HFFc6 (cell line): ENCODE results near the gene PRAMEF11. TPM values are rescaled to one million over a fixed set of nuclear protein-coding genes. Genes with fewer than 3 reads are reported as not detected.
"Not testable (repeated sequence)": the region's sequence is repeated elsewhere in the genome, so short reads cannot be mapped to it uniquely, and the experiment has no call there.

Experiments used
- DNase-seq: peaks from one replicate; pipeline ENCODE4 v3.0.0-alpha.2; 2018
- H3K27ac Mint-ChIP-seq: 2 replicates; pipeline ENCODE4 v1.8.0; 2020; ENCODE audit warnings: mild to moderate bottlenecking, mixed read lengths
- H3K27me3 Mint-ChIP-seq: 2 replicates; pipeline ENCODE4 v1.8.0; 2021; ENCODE audit warnings: mild to moderate bottlenecking, moderate library complexity, mixed read lengths; ENCODE audit not compliant: insufficient read depth
- H3K36me3 Mint-ChIP-seq: 2 replicates; pipeline ENCODE4 v1.8.0; 2021; ENCODE audit warnings: low read depth, mixed read lengths
- H3K4me1 Mint-ChIP-seq: 2 replicates; pipeline ENCODE4 v1.8.0; 2020; ENCODE audit warnings: low read depth, mixed read lengths
- H3K4me3 Mint-ChIP-seq: 2 replicates; pipeline ENCODE4 v1.8.0; 2020; ENCODE audit warnings: mild to moderate bottlenecking, moderate library complexity, mixed read lengths
- H3K9me3 Mint-ChIP-seq: 2 replicates; pipeline ENCODE4 v1.8.0; 2020; ENCODE audit warnings: mild to moderate bottlenecking, mixed read lengths
- long read RNA-seq: library from polyadenylated mRNA; unstranded; transcript quantifications from one replicate; pipeline ENCODE4 v2.0.0, GENCODE V29; 2019
- total RNA-seq, 6 experiments: library from RNA; stranded (reverse); fragmentation: NEBNext Ultra II Directional; extraction: Animal tissue kit (Norgen Biotek cat#: 25700); gene quantifications; 2 replicates in 1 of 6; 3 replicates in 5 of 6; pipeline ENCODE4 v1.2.3, GENCODE V29; 2021
- TF ChIP-seq, protein P1 (sequence below): fragments of 200-600 bp; sonication (generic); IDR thresholded peaks from 2 replicates; pipeline ENCODE4 v1.5.0; 2021; ENCODE audit warnings: antibody characterized with exemption, mild to moderate bottlenecking

Gene PRAMEF11
- not detected for total RNA-seq
- long read RNA-seq: 0 reads

DNA sequence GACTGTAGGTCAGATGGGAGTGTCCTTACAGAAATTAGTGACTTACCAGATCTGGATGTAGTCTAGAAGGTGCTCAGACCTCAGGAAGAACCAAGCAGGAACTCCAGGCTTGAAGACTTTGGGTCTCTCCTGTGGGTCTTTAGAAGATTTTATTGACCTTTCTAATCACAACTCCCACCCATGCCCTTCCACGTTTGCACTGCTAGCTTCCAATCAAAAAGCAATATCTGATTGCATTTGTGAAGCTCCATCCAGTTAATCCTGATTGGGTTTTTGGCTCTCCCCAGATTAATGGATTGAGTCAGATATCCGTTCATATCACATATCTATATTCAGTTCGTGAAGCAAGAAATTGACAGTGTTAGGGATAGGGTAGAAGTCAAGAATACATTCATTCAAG lies at the start of gene PRAMEF11:
TSS of gene PRAMEF11 (minus strand) at position 101 of the 400 bp plus-strand sequence. CDS start 2,621 bp downstream, outside the sequence.
- DNase-seq, H3K4me3 Mint-ChIP-seq, H3K27ac Mint-ChIP-seq, H3K36me3 Mint-ChIP-seq, H3K27me3 Mint-ChIP-seq, H3K4me1 Mint-ChIP-seq: not testable (repeated sequence)
- H3K9me3 Mint-ChIP-seq: peaks cover 42% of the 10 kb centered on the region

DNA sequence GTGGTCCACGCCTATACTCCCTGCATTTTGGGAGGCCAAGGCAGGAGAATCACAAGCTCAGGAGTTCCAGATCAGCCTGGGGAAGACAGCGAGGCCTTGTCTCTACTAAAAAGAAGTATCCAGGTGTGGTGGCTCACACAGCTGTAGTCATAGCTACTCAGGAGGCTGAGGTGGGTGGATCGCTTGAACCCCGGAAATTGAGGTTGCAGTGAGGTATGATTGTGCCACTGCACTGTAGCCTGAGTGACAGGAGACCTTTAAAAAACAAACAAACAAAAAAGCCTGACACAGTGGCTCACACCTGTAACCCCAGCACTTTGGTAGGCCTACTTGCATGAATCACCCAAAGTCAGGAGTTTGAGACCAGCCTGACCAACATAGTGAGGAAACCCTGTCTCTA lies 47.2 kb upstream of the PRAMEF11 start:
- not testable (repeated sequence) for H3K27me3 Mint-ChIP-seq, H3K4me3 Mint-ChIP-seq, H3K4me1 Mint-ChIP-seq, H3K9me3 Mint-ChIP-seq, H3K27ac Mint-ChIP-seq, DNase-seq, H3K36me3 Mint-ChIP-seq

DNA sequence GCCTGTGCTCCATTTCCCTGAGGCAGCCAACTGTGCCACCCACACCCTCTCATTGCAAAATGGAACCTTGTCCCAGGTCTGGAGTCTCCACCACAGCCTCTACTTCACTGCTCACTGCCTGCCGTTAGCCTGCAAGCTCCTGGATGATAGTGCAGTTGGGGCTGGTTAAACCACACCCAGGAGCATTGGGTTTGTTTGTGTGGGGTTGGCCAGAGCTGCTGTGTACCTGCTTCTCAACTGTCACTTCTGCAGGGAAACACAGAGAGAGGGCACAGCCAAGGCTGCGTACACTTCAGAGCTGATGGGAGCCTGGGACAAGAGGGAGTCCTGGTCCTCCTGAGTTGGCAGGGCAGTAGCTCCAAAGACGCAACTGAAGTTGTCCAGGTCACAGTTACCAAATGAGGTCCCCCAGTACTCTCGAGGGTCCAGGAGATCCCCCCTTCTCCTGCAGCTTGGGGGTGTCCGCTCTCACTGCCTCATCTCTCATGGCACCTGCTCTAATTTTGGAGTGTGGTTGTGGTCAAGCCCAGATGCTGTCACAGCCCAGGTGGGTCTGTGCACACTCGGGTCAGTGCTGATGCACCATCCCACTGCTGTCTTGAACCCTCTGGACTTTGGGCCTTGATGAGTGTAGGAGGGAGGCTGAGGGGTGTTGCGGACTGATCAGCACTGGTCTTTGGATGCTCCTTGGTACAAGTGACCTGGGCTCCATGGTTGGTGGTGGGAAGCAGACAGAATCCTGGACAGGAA lies 32.1 kb upstream of the PRAMEF11 start:
- not testable (repeated sequence) for H3K27ac Mint-ChIP-seq, H3K36me3 Mint-ChIP-seq, H3K4me3 Mint-ChIP-seq, H3K27me3 Mint-ChIP-seq, DNase-seq, H3K4me1 Mint-ChIP-seq
- peaks cover 13% of the 10 kb centered on the region for H3K9me3 Mint-ChIP-seq

DNA sequence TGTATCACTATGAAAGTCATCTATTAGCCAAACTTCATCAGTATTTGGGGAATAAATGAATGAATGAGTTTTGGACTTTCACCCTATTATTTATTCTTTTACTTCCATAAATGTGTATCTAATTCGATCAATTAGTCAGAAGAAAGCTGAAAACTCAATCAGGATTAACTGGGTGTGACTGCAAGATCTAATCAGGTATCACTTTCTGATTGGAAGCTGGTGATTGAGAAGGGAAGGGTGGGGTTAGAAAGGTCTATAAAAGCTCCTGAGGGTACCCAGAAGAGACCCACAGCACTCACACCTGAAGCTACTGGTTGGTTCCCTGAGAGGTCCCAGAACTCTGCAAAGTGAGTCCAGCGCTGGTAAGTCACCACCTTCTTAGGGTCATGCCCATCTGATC lies 25.6 kb upstream of the PRAMEF11 start, which contains the start of gene PRAMEF2:
TSS of gene PRAMEF2 (plus strand) at position 301 of the 400 bp plus-strand sequence. CDS start 1,924 bp downstream, outside the sequence.
- not testable (repeated sequence) for H3K27ac Mint-ChIP-seq, H3K36me3 Mint-ChIP-seq, H3K4me3 Mint-ChIP-seq, H3K27me3 Mint-ChIP-seq, DNase-seq, H3K4me1 Mint-ChIP-seq
- peaks cover 29% of the 10 kb centered on the region for H3K9me3 Mint-ChIP-seq

DNA sequence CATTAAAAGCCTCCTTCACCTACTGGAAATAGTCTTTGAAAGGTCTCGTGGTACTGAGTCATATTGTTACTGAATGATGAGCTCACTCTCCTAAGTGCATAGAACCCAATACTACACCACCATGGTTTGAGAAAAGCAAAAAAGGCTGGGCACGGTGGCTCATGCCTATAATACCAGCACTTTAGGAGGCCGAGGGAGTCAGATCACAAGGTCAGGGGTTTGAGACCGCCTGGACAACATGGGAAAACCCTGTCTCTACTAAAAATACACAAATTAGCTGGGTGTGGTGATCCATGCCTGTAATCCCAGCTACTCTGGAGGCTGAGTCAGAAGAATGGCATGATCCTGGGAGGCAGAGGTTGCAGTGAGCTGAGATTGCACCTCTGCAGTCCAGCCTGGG lies 20.6 kb upstream of the PRAMEF11 start:
- Mint-ChIP-seq H3K36me3 (no peaks in the 10 kb centered on the region), H3K4me3 (no peak overlapping the region), H3K9me3 (peaks cover 53% of the 10 kb centered on the region), H3K4me1 (no peaks in the 10 kb centered on the region), H3K27ac (no peak overlapping the region), H3K27me3 (no peaks in the 10 kb centered on the region)
- TF ChIP-seq, protein P1, sequence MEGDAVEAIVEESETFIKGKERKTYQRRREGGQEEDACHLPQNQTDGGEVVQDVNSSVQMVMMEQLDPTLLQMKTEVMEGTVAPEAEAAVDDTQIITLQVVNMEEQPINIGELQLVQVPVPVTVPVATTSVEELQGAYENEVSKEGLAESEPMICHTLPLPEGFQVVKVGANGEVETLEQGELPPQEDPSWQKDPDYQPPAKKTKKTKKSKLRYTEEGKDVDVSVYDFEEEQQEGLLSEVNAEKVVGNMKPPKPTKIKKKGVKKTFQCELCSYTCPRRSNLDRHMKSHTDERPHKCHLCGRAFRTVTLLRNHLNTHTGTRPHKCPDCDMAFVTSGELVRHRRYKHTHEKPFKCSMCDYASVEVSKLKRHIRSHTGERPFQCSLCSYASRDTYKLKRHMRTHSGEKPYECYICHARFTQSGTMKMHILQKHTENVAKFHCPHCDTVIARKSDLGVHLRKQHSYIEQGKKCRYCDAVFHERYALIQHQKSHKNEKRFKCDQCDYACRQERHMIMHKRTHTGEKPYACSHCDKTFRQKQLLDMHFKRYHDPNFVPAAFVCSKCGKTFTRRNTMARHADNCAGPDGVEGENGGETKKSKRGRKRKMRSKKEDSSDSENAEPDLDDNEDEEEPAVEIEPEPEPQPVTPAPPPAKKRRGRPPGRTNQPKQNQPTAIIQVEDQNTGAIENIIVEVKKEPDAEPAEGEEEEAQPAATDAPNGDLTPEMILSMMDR: no peak
- DNase-seq: no peak

DNA sequence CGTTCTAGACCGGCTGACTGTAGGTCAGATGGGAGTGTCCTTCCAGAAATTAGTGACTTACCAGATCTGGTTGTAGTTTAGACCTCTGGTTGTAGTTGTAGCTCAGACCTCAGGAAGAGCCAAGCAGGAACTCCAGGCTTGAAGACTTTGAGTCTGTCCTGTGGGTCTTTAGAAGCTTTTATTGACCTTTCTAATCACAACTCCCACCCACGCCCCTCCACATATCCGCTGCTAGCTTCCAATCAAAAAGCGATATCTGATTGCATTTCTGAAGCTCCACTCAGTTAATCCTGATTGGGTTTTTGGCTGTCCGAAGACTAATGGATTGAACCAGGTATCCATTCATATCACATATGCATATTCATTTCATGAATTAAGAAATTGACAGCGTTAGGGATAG lies 17.4 kb upstream of the PRAMEF11 start, which contains the start of gene HNRNPCL1:
TSS of gene HNRNPCL1 (minus strand) at position 101 of the 400 bp plus-strand sequence. CDS start 431 bp downstream, outside the sequence.
- H3K4me1 Mint-ChIP-seq, H3K4me3 Mint-ChIP-seq, DNase-seq, H3K36me3 Mint-ChIP-seq, H3K27ac Mint-ChIP-seq, H3K27me3 Mint-ChIP-seq: not testable (repeated sequence)
- peaks cover 38% of the 10 kb centered on the region for H3K9me3 Mint-ChIP-seq

DNA sequence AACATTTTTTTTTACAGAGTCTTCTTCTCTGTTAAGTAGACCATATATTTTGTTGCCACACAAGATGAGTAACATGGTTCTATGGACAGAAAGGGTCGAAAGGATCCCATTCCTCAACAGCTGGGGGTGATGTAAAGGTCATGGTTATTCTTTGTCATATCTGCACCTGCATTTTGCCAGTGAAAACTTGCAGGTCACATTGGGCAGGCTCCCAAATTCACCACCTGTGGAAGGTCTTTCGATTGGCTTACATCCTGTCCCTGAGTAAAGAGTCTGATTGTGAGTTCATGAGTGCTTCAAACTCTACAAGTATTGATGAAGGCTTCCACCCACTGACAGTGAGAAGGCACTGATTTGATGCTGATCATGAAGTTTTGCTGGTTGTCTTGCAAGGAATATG lies 2.0 kb upstream of the PRAMEF11 start:
- H3K4me3 Mint-ChIP-seq, DNase-seq, H3K27me3 Mint-ChIP-seq, H3K36me3 Mint-ChIP-seq, H3K4me1 Mint-ChIP-seq, H3K27ac Mint-ChIP-seq: not testable (repeated sequence)
- H3K9me3 Mint-ChIP-seq: peaks cover 39% of the 10 kb centered on the region

DNA sequence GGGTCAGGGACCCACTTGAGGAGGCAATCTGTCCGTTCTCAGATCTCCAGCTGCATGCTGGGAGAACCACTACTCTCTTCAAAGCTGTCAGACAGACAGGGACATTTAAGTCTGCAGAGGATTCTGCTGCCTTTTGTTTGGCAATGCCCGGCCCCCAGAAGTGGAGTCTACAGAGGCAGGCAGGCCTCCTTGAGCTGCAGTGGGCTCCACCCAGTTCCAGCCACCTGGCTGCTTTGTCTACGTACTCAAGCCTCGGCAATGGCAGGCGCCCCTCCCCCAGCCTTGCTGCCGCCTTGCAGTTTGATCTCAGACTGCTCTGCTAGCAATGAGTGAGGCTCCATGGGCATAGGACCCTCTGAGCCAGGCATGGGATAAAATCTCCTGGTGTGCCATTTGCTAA lies 12.1 kb downstream of the PRAMEF11 start:
- not testable (repeated sequence) for H3K4me1 Mint-ChIP-seq, DNase-seq, H3K27me3 Mint-ChIP-seq, H3K4me3 Mint-ChIP-seq, H3K27ac Mint-ChIP-seq, H3K36me3 Mint-ChIP-seq
- H3K9me3 Mint-ChIP-seq: peaks cover 26% of the 10 kb centered on the region

DNA sequence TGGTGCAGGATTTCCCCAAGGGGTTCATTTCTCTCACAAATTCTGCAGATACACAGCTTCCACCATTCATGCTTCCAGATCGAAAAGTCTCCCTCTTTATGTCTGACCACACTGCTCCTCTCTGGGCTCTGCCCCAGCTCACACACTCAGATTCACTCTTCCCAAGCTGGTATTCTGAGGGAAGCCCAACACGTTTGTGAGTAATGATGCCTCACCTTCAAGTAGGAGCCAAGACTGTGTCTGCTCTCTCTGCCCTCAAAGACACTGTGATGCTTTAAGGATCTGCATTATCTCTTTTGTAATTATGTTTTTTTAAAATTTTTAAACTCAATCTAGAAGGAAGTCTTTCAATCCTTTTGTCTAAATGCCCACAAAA lies 19.8 kb downstream of the PRAMEF11 start:
- TF ChIP-seq, protein P1: no peak
- H3K4me3 Mint-ChIP-seq: no peak overlapping the region
- peaks cover 2% of the 10 kb centered on the region; the same call in 1 of the 2 replicates for H3K27me3 Mint-ChIP-seq
- no peaks in the 10 kb centered on the region for H3K36me3 Mint-ChIP-seq
- H3K27ac Mint-ChIP-seq: no peak overlapping the region
- H3K9me3 Mint-ChIP-seq: peaks cover 63% of the 10 kb centered on the region
- no peak for DNase-seq
- H3K4me1 Mint-ChIP-seq: no peaks in the 10 kb centered on the region
